Measurements from ENCODE around the gene TGM2.
A peak's percentile ranks its signal among the peaks of the same experiment; 100 is the strongest.

TGM2 gene

DNA sequence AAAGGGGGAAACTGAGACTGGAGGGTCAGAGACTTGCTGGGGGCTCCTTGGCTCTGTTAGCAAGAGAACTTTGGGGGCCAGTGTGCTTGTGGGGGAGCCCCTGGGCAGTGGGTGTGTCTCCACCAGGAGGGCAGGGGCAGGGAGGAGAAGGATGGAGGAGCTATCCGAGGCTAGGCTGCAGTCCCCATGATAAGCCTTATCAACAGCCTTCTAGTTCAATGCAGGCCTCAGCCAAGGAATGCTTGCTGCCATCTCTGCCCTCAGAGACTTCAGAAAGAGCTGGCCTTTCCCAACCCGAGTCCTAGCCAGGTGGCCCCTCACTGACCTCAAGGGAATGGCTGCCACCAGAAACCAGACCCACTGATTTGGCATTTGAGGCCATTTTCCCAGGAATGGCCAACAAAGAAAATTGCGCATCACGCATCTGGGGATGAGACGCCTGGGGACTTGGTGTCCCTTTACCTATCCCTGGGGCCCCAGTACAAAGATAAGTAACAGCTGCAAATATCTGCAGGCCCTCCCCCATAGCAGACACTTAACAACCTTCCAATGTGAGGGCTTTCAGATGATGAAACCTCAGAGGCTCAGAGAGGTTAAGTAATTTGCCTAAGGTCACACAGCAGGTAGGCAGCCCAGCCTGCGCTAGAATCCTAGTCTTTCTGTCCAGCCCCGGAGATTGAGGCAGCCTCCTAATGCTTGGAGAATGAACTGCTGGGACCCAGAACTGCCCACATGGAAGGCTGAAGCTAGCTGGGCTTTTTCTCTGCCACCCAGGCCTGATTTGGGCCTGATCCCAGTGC is 4.9 kb downstream of the TGM2 start:
- no peak for DNase-seq (ENCODE audit: low spot score)

DNA sequence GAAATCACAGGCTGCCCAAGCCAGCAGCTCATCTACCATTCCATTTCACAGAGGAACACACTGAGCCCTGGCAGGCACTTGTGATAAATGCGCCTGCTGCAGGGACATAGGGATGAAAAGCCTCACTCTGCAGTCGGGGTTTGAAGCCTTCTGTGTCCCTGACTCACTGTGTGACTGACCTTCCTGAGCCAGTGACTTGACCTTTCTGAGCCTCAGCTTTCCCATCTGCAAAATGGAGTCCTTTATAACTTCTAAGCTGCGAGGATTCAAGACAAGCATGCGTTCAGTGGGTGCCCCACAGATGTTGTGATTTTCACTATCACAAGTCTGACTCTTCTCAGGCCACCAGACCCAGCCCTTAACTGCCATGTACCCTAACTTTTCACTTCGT is 5.5 kb downstream of the TGM2 start:
- DNase-seq (ENCODE audit: low spot score) = no peak

DNA sequence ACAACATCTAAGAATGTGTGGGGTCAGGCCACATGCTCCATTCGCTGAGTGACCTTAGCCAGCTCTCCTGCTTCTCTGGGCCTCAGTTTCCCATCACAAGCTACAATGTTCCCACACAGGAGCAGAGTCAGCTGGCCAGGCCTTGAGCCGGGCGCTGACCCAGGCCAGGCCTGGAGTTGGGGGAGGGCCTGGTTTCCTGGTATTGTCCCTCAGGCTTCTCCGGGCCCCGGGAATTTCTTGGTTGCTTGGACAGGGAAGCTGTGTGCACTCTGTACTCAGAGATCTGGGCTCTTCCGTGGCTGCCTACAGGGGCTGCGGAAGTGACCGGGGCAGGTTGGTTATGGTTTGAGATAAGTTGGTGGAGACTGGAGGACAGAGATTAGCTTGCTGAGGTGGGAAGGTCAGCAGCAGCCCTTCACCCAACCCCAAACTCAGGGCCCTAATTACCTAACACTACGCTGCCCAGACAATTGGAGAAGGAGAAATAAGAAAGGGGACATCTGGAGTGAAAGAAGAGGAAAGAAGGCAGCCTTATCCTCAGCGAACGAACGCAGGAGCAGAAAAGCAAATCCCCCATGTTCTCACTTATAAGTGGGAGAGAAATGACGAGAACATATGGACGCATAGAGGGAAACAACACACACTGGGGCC is 6.2 kb downstream of the TGM2 start:
- DNase-seq (ENCODE audit: low spot score) = no peak

DNA sequence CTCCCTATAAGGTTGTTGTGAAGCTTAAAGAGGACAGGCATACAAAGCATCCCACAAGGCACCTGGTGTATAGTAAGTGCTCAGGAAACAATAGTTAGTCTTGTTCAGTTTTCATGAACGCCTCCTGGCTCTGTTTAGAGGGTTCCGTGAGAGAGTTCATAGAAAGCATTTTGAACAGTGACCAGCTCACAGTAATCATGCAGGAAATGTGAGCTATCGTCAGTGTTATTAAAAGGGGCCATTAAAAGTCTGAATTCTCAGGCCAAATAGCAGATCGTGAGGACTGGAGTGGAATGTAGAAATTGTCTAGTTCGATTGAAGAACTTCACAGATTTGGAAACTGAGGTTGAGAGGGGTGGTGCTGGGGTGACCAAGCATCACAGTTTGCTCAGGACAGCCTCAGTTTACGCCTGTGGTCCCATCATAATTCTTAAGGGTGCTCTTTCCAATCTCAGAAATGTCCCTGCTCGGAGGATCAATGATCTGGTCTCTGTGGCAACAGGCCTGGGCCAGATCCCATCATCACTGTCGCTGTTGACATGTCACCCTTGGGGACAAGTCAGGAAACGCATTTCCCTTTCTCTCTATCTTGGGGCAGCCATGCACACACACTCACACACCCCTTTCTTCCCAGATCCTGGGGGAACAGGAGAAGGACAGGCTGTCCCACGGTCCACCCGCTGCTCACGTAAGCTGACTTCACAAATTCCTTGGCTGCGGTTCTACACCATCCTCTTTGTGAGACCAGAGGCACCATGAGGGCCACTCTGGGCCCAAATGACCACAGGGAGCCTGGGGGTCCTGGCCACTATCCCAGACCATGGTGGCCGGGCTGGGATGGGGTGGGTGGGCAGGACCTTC is 7.2 kb downstream of the TGM2 start:
- DNase-seq (ENCODE audit: low spot score) = no peak

DNA sequence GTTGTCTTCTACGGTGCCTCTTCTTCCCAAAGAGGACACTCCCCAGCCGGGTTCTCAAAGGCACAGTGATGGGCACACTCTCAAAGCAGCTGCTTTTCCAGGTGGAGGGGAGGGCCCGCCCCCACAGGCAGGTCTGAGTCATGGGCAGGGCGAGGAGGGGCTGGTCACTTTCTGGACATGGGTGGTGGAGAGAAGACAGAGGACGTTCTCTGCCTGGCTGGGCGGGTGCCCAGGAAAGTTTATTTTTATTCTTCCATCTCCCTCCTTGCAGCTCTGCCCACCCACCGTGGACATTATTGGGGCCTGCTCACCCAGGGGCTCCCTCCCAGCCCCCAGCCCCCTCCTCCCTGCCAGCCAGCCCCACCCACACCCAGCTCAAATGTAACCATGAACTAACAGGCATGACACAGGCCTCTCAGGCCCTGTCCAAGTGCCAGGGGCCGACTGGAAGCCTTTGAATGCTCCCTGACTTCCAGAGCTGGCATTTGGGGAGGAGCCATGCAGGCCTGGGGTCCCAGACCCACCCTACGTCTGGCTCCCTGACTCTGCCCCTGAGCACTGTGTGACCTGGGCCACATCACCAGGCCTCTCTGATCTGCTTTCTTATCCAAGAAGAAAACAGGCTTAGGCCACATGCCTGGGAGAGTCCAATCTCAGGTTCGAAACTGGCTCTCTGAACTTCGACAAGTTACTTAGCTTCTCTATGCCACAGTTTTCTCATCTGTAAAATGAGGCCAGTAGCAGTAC is 8.0 kb downstream of the TGM2 start:
- no peak for DNase-seq (ENCODE audit: low spot score)

DNA sequence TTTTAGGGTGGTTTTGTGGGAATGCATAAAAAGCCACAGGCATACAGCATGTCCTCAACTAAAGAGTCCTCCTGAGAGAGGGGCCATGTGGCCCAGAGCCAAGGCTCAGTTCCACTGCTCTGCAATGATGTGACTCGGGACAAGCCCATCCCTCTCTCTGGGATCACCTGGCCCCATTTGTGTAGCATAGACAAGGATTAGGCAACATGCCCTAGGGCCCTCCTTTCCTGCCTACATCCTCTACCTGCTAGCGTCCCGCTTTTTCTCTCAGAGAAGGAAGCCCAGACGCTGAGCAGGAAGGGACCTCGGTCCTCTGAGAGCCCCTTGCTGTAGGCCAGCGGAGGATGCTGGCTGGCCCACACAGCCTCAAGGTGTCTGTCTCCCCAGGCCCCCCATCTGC is 8.8 kb downstream of the TGM2 start:
- DNase-seq (ENCODE audit: low spot score) = no peak

DNA sequence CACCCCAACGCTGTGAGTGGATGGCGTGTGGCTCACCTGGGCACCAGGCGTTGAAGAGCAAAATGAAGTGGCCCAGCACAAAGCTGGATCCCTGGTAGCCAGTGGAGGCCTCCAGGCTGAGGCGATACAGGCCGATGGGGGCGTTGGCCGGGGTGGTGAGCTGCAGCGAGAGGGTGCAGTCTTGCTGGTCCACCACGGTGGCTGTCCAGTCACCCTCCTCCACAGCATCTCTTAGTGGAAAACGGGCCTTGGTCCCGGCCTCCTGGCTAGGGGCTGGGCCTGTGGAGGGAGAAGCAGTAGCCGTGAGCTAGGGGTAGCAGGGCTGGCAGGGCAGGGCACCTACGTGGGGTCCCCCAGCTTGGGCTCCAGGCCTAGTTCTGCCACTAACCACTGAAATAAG is 9.3 kb downstream of the TGM2 start:
- DNase-seq (ENCODE audit: low spot score) = no peak

DNA sequence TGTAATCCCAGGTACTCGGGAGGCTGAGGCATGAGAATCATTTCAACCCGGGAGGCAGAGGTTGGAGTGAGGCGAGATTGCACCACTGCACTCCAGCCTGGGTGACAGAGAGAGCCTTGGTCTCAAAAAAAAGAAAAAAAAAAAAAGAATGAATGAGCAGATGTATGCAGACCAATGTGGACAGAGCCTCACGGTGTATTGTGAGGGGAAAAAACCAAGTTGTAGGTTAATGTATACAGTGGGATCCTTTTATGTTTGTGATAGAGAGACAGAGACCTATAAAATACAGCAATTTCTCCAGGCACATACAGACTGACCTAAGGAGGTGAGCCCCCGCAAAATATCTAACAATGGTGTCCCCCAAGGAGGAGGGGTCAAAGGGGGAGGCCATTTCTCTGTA is 11.7 kb downstream of the TGM2 start:
- DNase-seq (ENCODE audit: low spot score) = no peak

DNA sequence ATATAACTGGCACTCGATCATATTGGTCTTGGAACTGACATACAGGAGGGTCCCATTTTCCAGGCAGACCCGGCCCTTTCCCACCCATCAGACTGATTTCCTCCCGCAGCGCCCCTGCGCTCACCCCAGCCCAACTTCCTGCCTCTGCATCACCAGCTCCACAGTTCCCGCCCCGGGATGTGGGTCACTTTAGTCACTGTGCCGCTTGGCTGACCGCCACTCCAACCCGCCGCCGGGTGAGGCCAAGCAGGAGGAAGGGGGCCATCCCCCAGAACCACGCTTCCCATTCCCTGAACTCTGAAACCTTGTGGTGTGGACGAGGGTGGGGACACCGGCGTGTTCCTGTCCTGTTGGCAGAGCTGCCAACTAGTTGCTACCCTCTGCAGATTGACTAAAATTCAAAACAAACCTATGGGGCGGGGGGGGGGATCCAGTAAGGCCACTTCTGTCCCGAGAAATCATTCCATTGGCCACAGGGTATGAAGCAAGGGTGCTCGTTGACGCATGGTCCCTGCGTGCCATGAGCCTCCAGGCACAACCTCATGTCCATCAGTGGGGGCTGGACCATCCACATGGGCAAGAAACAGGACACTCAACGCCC is 12.3 kb downstream of the TGM2 start:
- peak; percentile 5 for DNase-seq (ENCODE audit: low spot score)

DNA sequence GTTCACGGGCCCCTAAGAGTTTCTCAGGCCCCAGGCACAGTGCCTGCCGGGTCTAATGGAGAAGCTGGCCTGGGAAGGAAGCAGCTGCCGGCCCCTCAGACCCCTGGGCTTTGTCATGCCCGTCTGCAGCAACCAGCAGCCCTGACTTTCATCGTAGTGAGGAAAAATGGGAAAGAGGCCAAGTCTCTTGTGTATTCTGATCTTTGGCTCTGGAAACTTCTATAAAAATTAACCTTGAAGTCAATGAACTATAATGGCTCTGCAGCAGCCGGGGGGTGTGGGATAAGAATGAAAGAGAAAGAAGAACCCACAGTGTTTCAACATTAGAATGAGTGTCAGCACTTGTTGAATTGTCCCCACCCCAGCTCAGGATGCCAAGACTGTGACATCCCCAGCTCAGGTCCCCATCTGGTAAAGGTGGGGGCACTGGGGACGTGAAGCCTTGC is 12.9 kb downstream of the TGM2 start:
- no peak for DNase-seq (ENCODE audit: low spot score)

DNA sequence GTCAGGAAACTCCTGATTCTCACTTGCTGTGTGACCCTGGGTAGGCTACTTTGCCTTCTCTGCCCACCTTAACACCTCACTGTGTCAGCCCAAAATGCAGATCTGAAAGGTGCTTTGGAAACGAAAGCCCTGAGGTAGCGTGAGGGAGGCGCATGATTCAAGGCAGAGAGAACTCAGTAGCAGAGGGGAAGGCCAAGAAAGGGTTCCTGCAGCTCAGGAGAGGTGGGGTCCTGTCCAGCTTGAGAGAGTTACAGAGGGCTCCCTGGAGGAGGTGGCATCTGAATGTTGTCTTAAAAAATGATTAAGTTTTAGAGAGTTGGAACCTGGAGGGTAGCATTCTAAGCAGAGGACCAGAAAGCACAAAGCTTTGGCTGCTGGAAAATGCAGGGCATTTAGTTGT is 13.6 kb downstream of the TGM2 start:
- DNase-seq (ENCODE audit: low spot score) = no peak

DNA sequence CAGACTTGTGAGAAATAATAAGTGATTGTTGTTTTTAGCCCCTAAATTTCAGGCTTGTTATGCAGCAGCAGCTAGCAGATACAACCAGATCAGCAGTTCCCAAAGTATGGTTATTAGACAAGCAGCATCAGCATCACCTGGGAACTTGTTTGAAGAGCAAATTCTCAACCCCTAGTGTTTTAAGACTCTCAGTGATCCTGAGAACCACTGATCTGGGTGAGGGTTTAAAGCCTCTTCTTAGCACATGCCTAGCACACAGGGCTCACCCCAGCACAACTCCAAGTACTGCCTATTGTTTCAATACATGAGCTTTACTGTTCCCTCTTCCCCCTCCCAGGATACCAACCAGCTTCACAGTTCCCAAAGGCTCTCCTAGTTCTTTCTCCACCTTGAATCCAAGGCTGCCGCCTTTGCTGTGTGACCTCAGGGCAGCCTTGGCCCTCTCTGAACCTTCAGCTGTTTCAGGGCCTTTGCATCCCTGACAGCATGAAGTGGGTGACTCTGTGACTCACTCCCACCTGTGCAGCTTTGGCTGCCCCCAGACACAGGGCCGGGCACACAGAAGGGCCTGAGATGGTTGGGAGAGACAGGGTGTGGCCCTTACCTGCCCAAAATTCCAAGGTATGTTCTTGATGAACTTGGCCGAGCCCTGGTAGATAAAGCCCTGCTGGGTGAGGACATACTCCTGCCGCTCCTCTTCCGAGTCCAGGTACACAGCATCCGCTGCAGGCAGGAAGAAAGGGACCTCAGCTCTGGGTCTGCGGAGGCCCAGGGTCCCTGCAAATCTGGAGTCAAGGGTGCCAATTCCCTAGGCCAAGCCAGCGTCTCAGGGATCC is 14.5 kb downstream of the TGM2 start:
- DNase-seq (ENCODE audit: low spot score) = no peak

DNA sequence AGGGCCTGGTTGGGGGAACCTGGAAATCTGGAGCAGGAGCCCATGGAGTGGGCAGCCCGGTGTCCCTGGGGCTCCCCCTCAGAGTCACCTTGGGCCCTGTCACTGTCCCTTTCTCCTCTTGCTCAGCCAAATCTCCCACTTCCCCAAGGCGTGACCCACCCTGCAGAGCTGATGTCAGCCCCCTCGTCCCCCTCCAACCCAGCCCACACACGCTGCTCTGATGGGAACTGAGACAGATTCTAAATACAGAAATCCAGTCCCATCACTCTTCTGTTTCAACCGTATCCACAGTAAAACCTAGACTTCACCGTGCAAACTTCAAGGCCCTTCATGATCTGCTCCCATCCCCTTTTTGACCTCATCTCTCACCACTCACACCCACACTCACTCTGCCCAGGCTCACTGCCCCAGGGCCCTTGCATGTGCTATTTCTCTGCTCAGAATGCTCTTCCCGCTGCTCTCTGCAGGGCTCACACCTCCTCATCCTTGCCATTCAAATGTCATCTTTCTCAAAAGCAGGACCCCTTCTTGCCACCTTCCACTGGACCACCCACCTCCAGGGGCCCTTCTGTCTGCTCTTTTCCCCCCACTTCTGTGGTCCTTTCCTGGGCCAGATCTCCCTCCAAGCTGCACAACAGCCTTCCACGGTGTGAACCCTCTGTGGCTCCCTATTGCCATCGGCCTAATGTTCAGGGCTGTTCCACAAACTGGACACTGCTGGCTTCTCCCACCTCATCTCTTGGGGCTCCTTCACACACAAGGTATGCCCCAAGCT is 16.6 kb downstream of the TGM2 start:
- DNase-seq (ENCODE audit: low spot score) = no peak

DNA sequence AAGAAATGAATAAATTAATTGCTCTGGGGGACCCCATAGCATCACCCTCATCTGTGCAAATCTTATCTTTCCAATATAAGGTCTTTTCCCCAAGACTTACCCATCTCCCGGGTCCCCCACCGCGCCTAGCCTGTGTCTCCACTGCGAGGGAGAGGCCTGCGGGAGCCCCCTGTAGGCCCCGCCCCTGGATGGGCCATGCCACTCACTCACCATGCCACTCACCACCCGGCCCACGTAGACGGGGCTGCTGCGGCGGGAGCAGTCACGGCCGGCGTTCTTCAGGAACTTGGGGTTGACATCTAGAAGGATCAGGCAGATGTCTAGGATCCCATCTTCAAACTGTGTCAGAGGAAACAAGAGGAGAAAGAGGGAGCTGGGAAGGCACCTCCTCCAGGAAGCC is 17.3 kb downstream of the TGM2 start:
- DNase-seq (ENCODE audit: low spot score) = no peak

DNA sequence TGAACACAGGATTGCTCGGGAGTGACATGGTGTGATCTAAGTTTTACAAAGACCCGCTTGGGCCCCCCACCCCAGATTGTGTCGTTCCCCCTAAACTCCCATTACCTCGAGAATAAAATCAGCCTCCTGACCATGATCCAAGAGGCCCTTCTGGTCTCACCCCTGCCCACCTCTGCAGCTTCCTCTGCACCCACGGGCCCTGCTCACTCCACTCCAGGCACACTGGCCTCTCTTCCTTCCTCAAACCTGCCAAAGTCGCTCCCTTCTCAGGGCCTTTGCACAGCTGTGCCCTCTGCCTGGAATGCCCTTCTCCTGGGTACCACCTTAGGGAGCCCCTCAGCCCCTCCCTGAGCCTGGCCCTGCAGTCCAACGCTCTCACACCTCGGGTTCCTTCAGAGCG is 17.9 kb downstream of the TGM2 start:
- DNase-seq (ENCODE audit: low spot score) = no peak

DNA sequence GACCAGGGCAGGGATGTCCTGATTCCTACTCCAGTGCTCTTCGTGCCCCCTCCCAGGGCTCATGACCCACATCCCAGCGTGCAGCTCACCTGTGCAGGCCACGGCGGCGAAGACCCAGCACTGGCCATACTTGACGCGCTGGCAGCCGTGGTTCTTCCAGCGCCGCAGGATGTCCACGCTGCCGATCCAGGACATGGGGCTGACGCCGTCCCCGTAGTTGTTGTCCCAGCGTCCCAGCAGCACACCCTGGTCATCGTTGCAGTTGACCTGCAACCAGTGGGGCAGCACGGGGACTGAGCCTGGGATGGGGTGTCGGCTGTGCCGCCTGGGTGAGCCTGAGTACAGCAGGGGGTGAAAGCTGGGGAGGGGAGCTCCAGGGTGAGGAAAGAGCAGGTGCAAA is 18.4 kb downstream of the TGM2 start:
- DNase-seq (ENCODE audit: low spot score) = no peak

DNA sequence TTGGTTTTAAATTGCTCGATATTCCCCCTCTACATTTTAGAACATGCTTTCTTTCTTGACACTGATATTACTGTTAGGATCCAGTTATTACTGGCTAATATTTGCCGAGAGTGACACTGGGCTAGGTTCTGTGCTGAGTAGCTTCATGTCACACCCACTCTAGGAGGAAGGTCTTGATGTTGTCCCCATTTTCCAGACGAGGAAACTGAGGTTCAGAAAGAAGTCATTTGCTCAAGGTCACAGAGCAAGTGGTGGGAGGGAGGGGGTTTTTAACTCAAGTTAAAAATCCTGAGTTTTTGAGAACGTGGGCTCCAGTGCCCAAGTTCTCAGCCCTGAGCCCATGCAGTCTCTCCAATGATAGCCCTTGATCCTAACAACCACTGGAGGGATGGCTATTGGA is 18.9 kb downstream of the TGM2 start:
- no peak for DNase-seq (ENCODE audit: low spot score)

DNA sequence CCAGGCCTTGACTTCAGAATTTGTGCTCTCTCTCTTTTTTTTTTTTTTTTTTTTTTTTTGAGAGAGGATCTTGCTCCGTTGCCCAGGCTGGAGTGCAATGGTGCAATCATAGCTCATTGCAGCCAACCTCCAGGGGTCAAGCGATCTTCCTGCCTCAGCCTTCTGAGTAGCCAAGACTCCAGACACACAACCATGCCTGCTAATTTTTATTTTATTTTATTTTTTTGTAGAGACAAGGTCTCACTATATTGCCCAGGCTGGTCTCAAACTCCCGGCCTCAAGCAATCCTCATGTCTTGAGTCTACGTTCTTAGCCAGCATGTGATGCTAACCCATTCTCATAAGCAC is 19.4 kb downstream of the TGM2 start:
- no peak for DNase-seq (ENCODE audit: low spot score)

DNA sequence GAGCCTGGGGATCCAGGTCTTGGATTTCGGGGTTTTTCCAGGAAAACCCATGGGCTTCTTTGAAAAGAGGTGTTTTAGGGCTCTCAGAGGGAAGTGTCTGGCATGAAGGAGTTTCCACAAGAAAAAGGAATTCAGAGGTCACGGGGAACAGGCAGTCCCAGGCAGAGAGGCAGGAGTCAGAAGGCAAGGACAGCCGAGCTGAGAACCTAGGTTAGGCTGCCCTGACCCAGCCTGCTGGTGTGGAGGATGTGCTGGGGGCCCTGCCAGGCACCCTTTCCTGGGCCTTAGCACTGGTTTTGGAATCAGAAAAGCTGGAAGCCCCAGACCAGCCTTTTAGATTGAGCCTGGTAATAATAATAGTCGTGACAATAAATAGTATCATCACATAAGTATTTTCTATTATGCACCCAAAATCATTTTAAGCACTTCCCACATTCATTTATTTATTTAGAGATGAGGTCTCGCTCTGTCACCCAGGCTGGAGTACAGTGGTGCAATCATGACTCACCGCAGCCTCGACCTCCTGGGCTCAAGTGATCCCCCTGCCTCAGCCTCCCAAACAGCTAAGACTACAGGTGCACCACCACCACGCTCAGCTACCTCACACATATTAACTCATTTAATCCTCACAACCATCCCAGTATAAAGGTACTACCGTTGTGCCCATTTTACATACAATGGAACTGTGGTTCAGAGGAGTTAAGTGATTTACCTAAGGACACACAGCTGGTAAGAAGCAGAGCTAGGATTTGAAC is 19.9 kb downstream of the TGM2 start:
- DNase-seq (ENCODE audit: low spot score) = no peak

DNA sequence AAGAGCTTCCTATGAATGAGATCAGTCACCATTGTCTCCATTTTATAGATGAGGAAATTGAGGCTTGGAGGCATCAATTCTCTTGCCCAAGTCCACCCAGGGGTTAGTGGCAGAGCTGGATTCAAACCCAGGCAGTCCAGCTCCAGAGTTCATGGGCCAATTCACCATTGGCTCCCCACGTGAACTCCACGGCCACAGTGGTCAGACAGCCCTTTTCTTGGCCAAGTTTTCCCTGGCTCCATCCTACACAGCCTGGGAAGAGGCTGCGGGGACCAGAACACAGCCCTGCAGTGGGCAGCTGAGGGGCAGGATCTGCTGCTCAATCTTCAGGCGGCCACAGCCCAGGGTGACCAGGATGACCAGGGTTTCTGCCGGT is 20.5 kb downstream of the TGM2 start:
- no peak for DNase-seq (ENCODE audit: low spot score)
